Fibroblast of lung (primary cell): ENCODE results near the gene NUDT3. TPM values are rescaled to one million over a fixed set of nuclear protein-coding genes. Genes with fewer than 3 reads are reported as not detected.

Source experiments
- DNase-seq, 2 donors: peaks; one replicate each; pipeline versions ENCODE4 v3.0.0 to v3.0.0-alpha.2; 2010; ENCODE audit warnings: low read depth in 2 of 2
- H2AFZ ChIP-seq: 2 replicates; pipeline ENCODE4 v1.5.1; 2012; ENCODE audit warnings: low read length, control low read depth, inconsistent platforms
- H3K27ac ChIP-seq: 2 replicates; pipeline ENCODE4 v1.5.1; 2011; ENCODE audit warnings: low read length, control low read depth; ENCODE audit not compliant: insufficient read depth
- H3K27me3 ChIP-seq: 2 replicates; pipeline ENCODE4 v1.5.1; 2011; ENCODE audit warnings: mild to moderate bottlenecking, low read length; ENCODE audit not compliant: control insufficient read depth, insufficient read depth
- H3K36me3 ChIP-seq: 2 replicates; pipeline ENCODE4 v1.5.1; 2011; ENCODE audit warnings: low read length; ENCODE audit not compliant: control insufficient read depth, insufficient read depth
- H3K4me1 ChIP-seq: 2 replicates; pipeline ENCODE4 v1.5.1; 2011; ENCODE audit warnings: low read length; ENCODE audit not compliant: control insufficient read depth, insufficient read depth; ENCODE audit errors: extremely low read depth
- H3K4me2 ChIP-seq: 2 replicates; pipeline ENCODE4 v1.5.1; 2011; ENCODE audit warnings: low read length, control low read depth; ENCODE audit not compliant: insufficient read depth; ENCODE audit errors: extremely low read depth
- H3K4me3 ChIP-seq, 4 experiments: fragments of 200-600 bp in 1 of 4; sonication (generic) in 1 of 4; replicated peaks in 1 of 4; 2 replicates each; pipeline ENCODE4 v1.5.1; 2011 to 2016; ENCODE audit warnings: low read length in 4 of 4, low read depth in 3 of 4, mild to moderate bottlenecking in 3 of 4, control low read depth in 2 of 4, inconsistent platforms in 1 of 4, mixed read lengths in 1 of 4; ENCODE audit not compliant: insufficient read depth in 1 of 4; ENCODE audit errors: control extremely low read depth in 1 of 4
- H3K79me2 ChIP-seq: 2 replicates; pipeline ENCODE4 v1.5.1; 2012; ENCODE audit warnings: mild to moderate bottlenecking, low read length, inconsistent platforms; ENCODE audit not compliant: control insufficient read depth, insufficient read depth
- H3K9ac ChIP-seq: 2 replicates; pipeline ENCODE4 v1.5.1; 2011; ENCODE audit warnings: mild to moderate bottlenecking, low read length, control low read depth; ENCODE audit not compliant: insufficient read depth
- H3K9me3 ChIP-seq: 2 replicates; pipeline ENCODE4 v1.5.1; 2012; ENCODE audit warnings: low read depth, low read length; ENCODE audit not compliant: control insufficient read depth, insufficient read depth
- H4K20me1 ChIP-seq: 2 replicates; pipeline ENCODE4 v1.5.1; 2011; ENCODE audit warnings: low read length; ENCODE audit not compliant: control insufficient read depth, insufficient read depth; ENCODE audit errors: extremely low read depth
- CTCF ChIP-seq, 2 donors: IDR thresholded peaks in 1 of 2; conservative IDR thresholded peaks in 1 of 2; 1 replicate in 1 of 2; 2 replicates in 1 of 2; pipeline ENCODE4 v1.5.1; 2011 to 2012; ENCODE audit warnings: low read length in 2 of 2, control low read depth in 1 of 2, inconsistent platforms in 1 of 2, low read depth in 1 of 2, mild to moderate bottlenecking in 1 of 2
- EZH2 ChIP-seq: IDR thresholded peaks from 2 replicates; pipeline ENCODE4 v1.5.1; 2012; ENCODE audit warnings: low read length, control low read depth, mild to moderate bottlenecking; ENCODE audit errors: missing control alignments
- polyA plus RNA-seq, 2 donors: library from polyadenylated mRNA; depleted of rRNA in 1 of 2; stranded (reverse) in 1 of 2; unstranded in 1 of 2; fragments of >200 nt; gene quantifications; 2 replicates each; pipeline ENCODE4 v1.2.1, GENCODE V29; 2011 to 2012; ENCODE audit warnings: missing spikeins in 1 of 2
- total RNA-seq: library from RNA; depleted of rRNA; stranded (reverse); fragments of >200 nt; gene quantifications from 2 replicates; pipeline ENCODE4 v1.2.1, GENCODE V29; 2014

The NUDT3 gene
- total and polyA plus RNA-seq, 2 donors (not counting 1 experiment from before 2014, with no cell fraction given), result 16.0 to 27.4 TPM

- no peak for DNase-seq
- H3K27me3 ChIP-seq, result no peaks in the 10 kb centered on the region
- peaks cover 2% of the 10 kb centered on the region for H3K4me1 ChIP-seq
- H3K4me3 ChIP-seq, result no peak overlapping the region
- peaks cover 48% of the 10 kb centered on the region for H3K79me2 ChIP-seq
- no peak overlapping the region for H3K27ac ChIP-seq
- no peak overlapping the region for H3K4me2 ChIP-seq
- H3K36me3 ChIP-seq, result no peaks in the 10 kb centered on the region
- H4K20me1 ChIP-seq, result no peaks in the 10 kb centered on the region
- no peaks in the 10 kb centered on the region for H3K9me3 ChIP-seq
- H3K9ac ChIP-seq, result no peak overlapping the region
- no peak overlapping the region for H2AFZ ChIP-seq
- TF ChIP-seq EZH2 (no peak), CTCF (conservative IDR thresholded peaks at IDR 0.05 in 1 of 2, IDR thresholded peaks at IDR 0.05 in 1 of 2; ENCODE audit: low read depth in 1 of 2, low read length in 2 of 2) (no peak)
Observed at GRCh38 chr6:34375833-34376232, 16.6 kb downstream of the NUDT3 start.

- H3K27me3 ChIP-seq, result no peaks in the 10 kb centered on the region
- DNase-seq, result no peak
- no peaks in the 10 kb centered on the region for H3K36me3 ChIP-seq
- H3K79me2 ChIP-seq, result peaks cover 45% of the 10 kb centered on the region
- H3K9me3 ChIP-seq, result no peaks in the 10 kb centered on the region
- no peak overlapping the region for H3K9ac ChIP-seq
- no peaks in the 10 kb centered on the region for H4K20me1 ChIP-seq
- H3K4me1 ChIP-seq, result peaks cover 2% of the 10 kb centered on the region
- H3K4me2 ChIP-seq, result no peak overlapping the region
- H3K27ac ChIP-seq, result no peak overlapping the region
- no peak overlapping the region for H3K4me3 ChIP-seq
- TF ChIP-seq EZH2 (no peak), CTCF (conservative IDR thresholded peaks at IDR 0.05 in 1 of 2, IDR thresholded peaks at IDR 0.05 in 1 of 2; ENCODE audit: low read depth in 1 of 2, low read length in 2 of 2) (no peak)
- H2AFZ ChIP-seq, result no peak overlapping the region
Observed at GRCh38 chr6:34374508-34374907, 18.0 kb downstream of the NUDT3 start.

GRCh38 chr6:34374069-34374468 lies 18.4 kb downstream of the NUDT3 start:
- DNase-seq, result no peak
- Histone ChIP-seq H3K4me1 (peaks cover 2% of the 10 kb centered on the region), H3K79me2 (peaks cover 44% of the 10 kb centered on the region), H3K27me3 (no peaks in the 10 kb centered on the region), H4K20me1 (no peaks in the 10 kb centered on the region), H3K27ac (no peak overlapping the region), H3K4me2 (no peak overlapping the region), H3K9ac (no peak overlapping the region), H3K9me3 (no peaks in the 10 kb centered on the region), H3K4me3 (no peak overlapping the region), H2AFZ (no peak overlapping the region), H3K36me3 (no peaks in the 10 kb centered on the region)
- TF ChIP-seq CTCF (conservative IDR thresholded peaks at IDR 0.05 in 1 of 2, IDR thresholded peaks at IDR 0.05 in 1 of 2; ENCODE audit: low read depth in 1 of 2, low read length in 2 of 2) (no peak), EZH2 (no peak)
